Left ventricle myocardium inferior (tissue), 1 donor: ENCODE data around the gene GTF2H1. TPM values are rescaled to one million over a fixed set of nuclear protein-coding genes. Genes with fewer than 3 reads are reported as not detected.

Experiments used
- DNase-seq: peaks from one replicate; pipeline ENCODE4 v3.0.0-alpha.2; 2020
- H3K27ac ChIP-seq: fragments of 200-600 bp; replicated peaks from 2 replicates; pipeline ENCODE4 v1.8.0; 2021
- H3K27me3 ChIP-seq: fragments of 200-600 bp; 2 replicates; pipeline ENCODE4 v1.8.0; 2021; ENCODE audit warnings: low read depth
- H3K36me3 ChIP-seq: fragments of 200-600 bp; 2 replicates; pipeline ENCODE4 v1.8.0; 2021
- H3K4me1 ChIP-seq: fragments of 200-600 bp; 2 replicates; pipeline ENCODE4 v1.8.0; 2021
- H3K4me3 ChIP-seq: fragments of 200-600 bp; 2 replicates; pipeline ENCODE4 v1.8.0; 2021; ENCODE audit warnings: mild to moderate bottlenecking, moderate library complexity
- H3K9me3 ChIP-seq: fragments of 200-600 bp; replicated peaks from 2 replicates; pipeline ENCODE4 v1.8.0; 2021
- CTCF ChIP-seq: fragments of 200-600 bp; IDR thresholded peaks from 2 replicates; pipeline ENCODE4 v1.8.0; 2021; ENCODE audit warnings: antibody characterized with exemption, mild to moderate bottlenecking, borderline replicate concordance
- intact Hi-C: fragments of 100-400 bp; cut with micrococcal nuclease; formaldehyde crosslinking; loops from one replicate; pipeline ENCODE4 v1.11.0; 2022
- total RNA-seq: library from RNA; stranded (reverse); fragmentation: NEBNext Ultra II Directional; extraction: Animal tissue kit (Norgen Biotek cat#: 25700); gene quantifications from one replicate; pipeline ENCODE4 v1.2.1, GENCODE V29; 2021
- donor health status: DM: no; HTN: yes; CAD: no; lungs with severe emphysema.

The GTF2H1 gene
- total RNA-seq, 1 donor from 2014 or later: 24.3 TPM

GRCh38 chr11:18288911-18289310, 33.5 kb upstream of the GTF2H1 start:
- DNase-seq: no peak
- intact Hi-C loops: no loop called here
- Histone ChIP-seq H3K36me3 (peaks cover 94% of the 10 kb centered on the region), H3K9me3 (no peaks in the 10 kb centered on the region), H3K27ac (no peak overlapping the region), H3K27me3 (no peaks in the 10 kb centered on the region), H3K4me1 (no peaks in the 10 kb centered on the region), H3K4me3 (no peak overlapping the region)
- no peak for TF ChIP-seq CTCF

GRCh38 chr11:18294862-18295261, 27.5 kb upstream of the GTF2H1 start:
- peaks cover 100% of the 10 kb centered on the region for H3K36me3 ChIP-seq

GRCh38 chr11:18295316-18295715, 27.1 kb upstream of the GTF2H1 start:
- no peak overlapping the region for H3K27ac ChIP-seq
- intact Hi-C loops: no loop called here
- no peak for DNase-seq

More at GRCh38 chr11:18294862-18295261, 27.5 kb upstream of the GTF2H1 start:
- Histone ChIP-seq H3K9me3 (no peaks in the 10 kb centered on the region), H3K4me3 (no peak overlapping the region), H3K27me3 (no peaks in the 10 kb centered on the region), H3K4me1 (no peaks in the 10 kb centered on the region), H3K27ac (no peak overlapping the region)
- TF ChIP-seq CTCF: no peak
- DNase-seq: no peak
- intact Hi-C loops: no loop called here

GRCh38 chr11:18299721-18300120, 22.6 kb upstream of the GTF2H1 start:
- Histone ChIP-seq H3K4me3 (no peak overlapping the region), H3K9me3 (no peaks in the 10 kb centered on the region), H3K27ac (no peak overlapping the region), H3K27me3 (no peaks in the 10 kb centered on the region), H3K4me1 (no peaks in the 10 kb centered on the region), H3K36me3 (peaks cover 93% of the 10 kb centered on the region)
- intact Hi-C loops: loop anchor here (10.0 kb wide), 1 partner anchor 185 kb away; no protein-coding TSS in a partner anchor
- no peak for TF ChIP-seq CTCF
- no peak for DNase-seq

More at GRCh38 chr11:18295316-18295715, 27.1 kb upstream of the GTF2H1 start:
- no peaks in the 10 kb centered on the region for H3K4me1 ChIP-seq
- H3K9me3 ChIP-seq: no peaks in the 10 kb centered on the region
- peaks cover 100% of the 10 kb centered on the region for H3K36me3 ChIP-seq
- no peak for TF ChIP-seq CTCF
- H3K4me3 ChIP-seq: no peak overlapping the region
- no peaks in the 10 kb centered on the region for H3K27me3 ChIP-seq

GRCh38 chr11:18304745-18305144, 17.6 kb upstream of the GTF2H1 start:
- no peak overlapping the region for H3K27ac ChIP-seq
- H3K36me3 ChIP-seq: peaks cover 90% of the 10 kb centered on the region
- no peaks in the 10 kb centered on the region for H3K4me1 ChIP-seq
- DNase-seq: no peak
- no peaks in the 10 kb centered on the region for H3K9me3 ChIP-seq
- no peak overlapping the region for H3K4me3 ChIP-seq
- H3K27me3 ChIP-seq: no peaks in the 10 kb centered on the region
- intact Hi-C loops: loop anchor here (10.0 kb wide), 1 partner anchor 180 kb away; no protein-coding TSS in a partner anchor
- no peak for TF ChIP-seq CTCF
